ENCODE results near the gene MLYCD.
A peak's percentile ranks its signal among the peaks of the same experiment; 100 is the strongest.
"Not testable (repeated sequence)": the region's sequence is repeated elsewhere in the genome, so short reads cannot be mapped to it uniquely, and the experiment has no call there.

The MLYCD gene

GRCh38 chr16:83942074-83942473 lies 43.2 kb downstream of the MLYCD start:
- no peak for DNase-seq

GRCh38 chr16:83942815-83943515 lies 44.0 kb downstream of the MLYCD start:
- DNase-seq, result no peak

- DNase-seq, result no peak
These were observed 44.7 kb downstream of the MLYCD start for GRCh38 chr16:83943516-83944050.

GRCh38 chr16:83945587-83945986 lies 46.7 kb downstream of the MLYCD start:
- DNase-seq, result no peak

- DNase-seq, result no peak
These were observed 47.4 kb downstream of the MLYCD start for GRCh38 chr16:83946154-83946780.

GRCh38 chr16:83946781-83947566 lies 48.1 kb downstream of the MLYCD start:
- DNase-seq, result no peak

GRCh38 chr16:83947642-83948234 lies 48.8 kb downstream of the MLYCD start:
- no peak for DNase-seq

- DNase-seq, result no peak
These were observed 50.2 kb downstream of the MLYCD start for GRCh38 chr16:83948914-83949723.

- no peak for DNase-seq
These were observed 50.7 kb downstream of the MLYCD start for GRCh38 chr16:83949724-83950001.

GRCh38 chr16:83950862-83951399 lies 52.0 kb downstream of the MLYCD start:
- DNase-seq, result not testable (repeated sequence)

- no peak for DNase-seq
These were observed 52.6 kb downstream of the MLYCD start for GRCh38 chr16:83951544-83951943.

- no peak for DNase-seq
These were observed 53.6 kb downstream of the MLYCD start for GRCh38 chr16:83952587-83952939.

GRCh38 chr16:83952940-83953795 lies 54.3 kb downstream of the MLYCD start, which contains the start of gene OSGIN1:
OSGIN1 (plus strand) TSS chr16:83953240; CDS start chr16:83957672, 4,432 bp downstream.
- DNase-seq, result peak; percentile 83

GRCh38 chr16:83953796-83954576 lies 55.1 kb downstream of the MLYCD start:
- no peak for DNase-seq

GRCh38 chr16:83954577-83955016 lies 55.7 kb downstream of the MLYCD start:
- no peak for DNase-seq

- no peak for DNase-seq
These were observed 56.6 kb downstream of the MLYCD start for GRCh38 chr16:83955218-83956130.

- peak; percentile 75 for DNase-seq
These were observed 57.7 kb downstream of the MLYCD start for GRCh38 chr16:83956336-83957289.

GRCh38 chr16:83957296-83957855 lies 58.5 kb downstream of the MLYCD start:
- no peak for DNase-seq
